HG02840 (cell line): ENCODE data around the gene TRAF3.

ENCODE experiments used
- ATAC-seq: cut with Tn5 transposase; IDR thresholded peaks from one replicate; pipeline ENCODE4 v1.9.1; 2021; ENCODE audit warnings: mild to moderate bottlenecking, moderate library complexity, moderate number of reproducible peaks; ENCODE audit not compliant: unreplicated experiment, low FRiP score

TRAF3 gene

GRCh38 chr14:102930753-102931579, 153.7 kb downstream of the TRAF3 start:
- ATAC-seq, result no peak

- no peak for ATAC-seq
Measured at GRCh38 chr14:102931580-102932285, 154.5 kb downstream of the TRAF3 start.

GRCh38 chr14:102932484-102933248, 155.4 kb downstream of the TRAF3 start:
- ATAC-seq, result no peak

- ATAC-seq, result no peak
Measured at GRCh38 chr14:102933618-102934231, 156.5 kb downstream of the TRAF3 start.

- ATAC-seq, result no peak
Measured at GRCh38 chr14:102935756-102936155, 158.5 kb downstream of the TRAF3 start.

GRCh38 chr14:102937331-102938175, 160.3 kb downstream of the TRAF3 start:
- no peak for ATAC-seq

- ATAC-seq, result no peak
Measured at GRCh38 chr14:102938191-102938590, 160.9 kb downstream of the TRAF3 start.

GRCh38 chr14:102939329-102939728, 162.1 kb downstream of the TRAF3 start:
- ATAC-seq, result no peak

- no peak for ATAC-seq
Measured at GRCh38 chr14:102939820-102940561, 162.7 kb downstream of the TRAF3 start.

- no peak for ATAC-seq
Measured at GRCh38 chr14:102940729-102941362, 163.6 kb downstream of the TRAF3 start.

GRCh38 chr14:102941419-102942011, 164.3 kb downstream of the TRAF3 start:
- no peak for ATAC-seq

- ATAC-seq, result no peak
Measured at GRCh38 chr14:102942069-102942468, 164.8 kb downstream of the TRAF3 start.

- no peak for ATAC-seq
Measured at GRCh38 chr14:102943454-102943853, 166.2 kb downstream of the TRAF3 start.

GRCh38 chr14:102943979-102944378, 166.7 kb downstream of the TRAF3 start:
- no peak for ATAC-seq

GRCh38 chr14:102944448-102945330, 167.4 kb downstream of the TRAF3 start:
- ATAC-seq, result no peak

- no peak for ATAC-seq
Measured at GRCh38 chr14:102945346-102946130, 168.3 kb downstream of the TRAF3 start.
